Measurements from ENCODE around the gene KCNIP4. TPM values are rescaled to one million over a fixed set of nuclear protein-coding genes. Genes with fewer than 3 reads are reported as not detected.

Gene KCNIP4
- total and polyA plus RNA-seq, 10 of the 15 experiments (the other 5 are each of a cell fraction or from before 2014, with no cell fraction given), result 0.03 to 0.23 (median 0.13) TPM; not detected in 7

DNA sequence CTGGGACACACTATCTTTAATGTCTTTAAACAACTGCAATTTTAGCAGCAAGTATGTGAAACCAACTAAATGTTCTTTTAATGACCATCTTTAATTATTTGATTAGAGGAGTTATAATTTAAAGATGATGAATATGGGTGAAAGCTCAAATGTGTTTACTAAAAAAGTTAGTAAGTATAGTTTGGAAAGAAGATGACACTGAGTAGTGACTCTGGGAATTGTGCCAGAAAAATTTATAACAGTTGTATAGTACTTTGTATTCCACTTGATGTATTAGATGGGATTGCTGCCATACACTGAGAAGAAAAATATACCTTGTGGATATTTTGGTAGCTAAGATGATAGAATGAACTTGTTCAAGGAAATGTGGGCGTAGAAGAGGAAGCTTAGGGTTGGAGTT is 1267.8 kb downstream of the KCNIP4 start:
- intact Hi-C loops (cut with micrococcal nuclease; ENCODE audit: unreplicated experiment) (loop anchor here (5.0 to 10.0 kb wide), 2 partner anchors 1456 to 1993 kb away; no protein-coding TSS in a partner anchor), in situ Hi-C loops (cut with MboI) (loop anchor here (25.0 kb wide), 1 partner anchor 1443 kb away; no protein-coding TSS in a partner anchor)
- H3K79me2 ChIP-seq (ENCODE audit: control insufficient read depth, insufficient read depth, low read length), result no peaks in the 10 kb centered on the region
- H3K4me3 ChIP-seq, result no peak overlapping the region
- SMC1A ChIA-PET (ENCODE audit: uncharacterized antibody, unreplicated experiment), result interaction anchor here (0.9 kb wide), 1 partner anchor 260 kb away, joined by 3 read pairs; no protein-coding TSS in a partner anchor
- FAIRE-seq (no peak), DNase-seq (ENCODE audit: low read depth, low spot score) (no peak), ATAC-seq (no peak)
- BruUV-seq (replicated peaks), result no TSS peak
- H3K27me3 ChIP-seq (replicated peaks in 1 of 2; ENCODE audit: control insufficient read depth in 2 of 2, insufficient read depth in 2 of 2, low read length in 1 of 2), result no peaks in the 10 kb centered on the region
- H3K4me2 ChIP-seq (ENCODE audit: control insufficient read depth, insufficient read depth), result no peak overlapping the region
- no peaks in the 10 kb centered on the region for H3K36me3 ChIP-seq (ENCODE audit: control insufficient read depth in 2 of 2, insufficient read depth in 2 of 2, low read length in 1 of 2)
- no peak overlapping the region for H2AFZ ChIP-seq (ENCODE audit: control insufficient read depth, low read depth, low read length)
- no peaks in the 10 kb centered on the region for H3K4me1 ChIP-seq (ENCODE audit: control insufficient read depth, insufficient read depth, low read length)
- H3K9ac ChIP-seq (ENCODE audit: control insufficient read depth, insufficient read depth, low read length), result no peak overlapping the region
- no peaks in the 10 kb centered on the region for H4K20me1 ChIP-seq (ENCODE audit: control insufficient read depth, insufficient read depth)
- CTCF ChIA-PET, result interaction anchor here (0.8 kb wide), 1 partner anchor 286 kb away, joined by 4 read pairs; no protein-coding TSS in a partner anchor
- RAD21 ChIA-PET (ENCODE audit: unreplicated experiment), result no interaction called here
- POLR2A ChIA-PET, result no interaction called here
- 0% methylated on average over 1 of the region's 1 CpG for WGBS (ENCODE audit: insufficient coverage, insufficient replicate concordance, low lambda C conversion rate, missing lambda C conversion rate)
- no peak overlapping the region for H3K27ac ChIP-seq (ENCODE audit: control insufficient read depth, insufficient read depth)
- no peaks in the 10 kb centered on the region for H3K9me3 ChIP-seq (replicated peaks; ENCODE audit: control insufficient read depth, insufficient read depth, low read length)
- TF ChIP-seq, protein P1, sequence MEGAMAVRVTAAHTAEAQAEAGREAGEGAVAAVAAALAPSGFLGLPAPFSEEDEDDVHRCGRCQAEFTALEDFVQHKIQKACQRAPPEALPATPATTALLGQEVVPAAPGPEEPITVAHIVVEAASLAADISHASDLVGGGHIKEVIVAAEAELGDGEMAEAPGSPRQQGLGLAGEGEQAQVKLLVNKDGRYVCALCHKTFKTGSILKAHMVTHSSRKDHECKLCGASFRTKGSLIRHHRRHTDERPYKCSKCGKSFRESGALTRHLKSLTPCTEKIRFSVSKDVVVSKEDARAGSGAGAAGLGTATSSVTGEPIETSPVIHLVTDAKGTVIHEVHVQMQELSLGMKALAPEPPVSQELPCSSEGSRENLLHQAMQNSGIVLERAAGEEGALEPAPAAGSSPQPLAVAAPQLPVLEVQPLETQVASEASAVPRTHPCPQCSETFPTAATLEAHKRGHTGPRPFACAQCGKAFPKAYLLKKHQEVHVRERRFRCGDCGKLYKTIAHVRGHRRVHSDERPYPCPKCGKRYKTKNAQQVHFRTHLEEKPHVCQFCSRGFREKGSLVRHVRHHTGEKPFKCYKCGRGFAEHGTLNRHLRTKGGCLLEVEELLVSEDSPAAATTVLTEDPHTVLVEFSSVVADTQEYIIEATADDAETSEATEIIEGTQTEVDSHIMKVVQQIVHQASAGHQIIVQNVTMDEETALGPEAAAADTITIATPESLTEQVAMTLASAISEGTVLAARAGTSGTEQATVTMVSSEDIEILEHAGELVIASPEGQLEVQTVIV (IDR thresholded peaks at IDR 0.05; ENCODE audit: borderline replicate concordance, partially characterized antibody), result no peak
- TF ChIP-seq FOXK2 (IDR thresholded peaks at IDR 0.05) (no peak), ZNF384 (IDR thresholded peaks at IDR 0.05; ENCODE audit: borderline replicate concordance, low read depth, low read length) (no peak), SMAD5 (IDR thresholded peaks at IDR 0.05; ENCODE audit: low read depth) (no peak), SMC3 (IDR thresholded peaks at IDR 0.05; ENCODE audit: borderline replicate concordance, low read length) (no peak), STAT1 (conservative IDR thresholded peaks at IDR 0.05) (no peak), JUND (IDR thresholded peaks at IDR 0.05; ENCODE audit: low read depth, low read length) (no peak), CHD4 (IDR thresholded peaks at IDR 0.05) (no peak), EED (IDR thresholded peaks at IDR 0.05; ENCODE audit: low read depth) (no peak), NFIC (IDR thresholded peaks at IDR 0.05; ENCODE audit: low read depth, low read length) (no peak)
- TF ChIP-seq, protein P2, sequence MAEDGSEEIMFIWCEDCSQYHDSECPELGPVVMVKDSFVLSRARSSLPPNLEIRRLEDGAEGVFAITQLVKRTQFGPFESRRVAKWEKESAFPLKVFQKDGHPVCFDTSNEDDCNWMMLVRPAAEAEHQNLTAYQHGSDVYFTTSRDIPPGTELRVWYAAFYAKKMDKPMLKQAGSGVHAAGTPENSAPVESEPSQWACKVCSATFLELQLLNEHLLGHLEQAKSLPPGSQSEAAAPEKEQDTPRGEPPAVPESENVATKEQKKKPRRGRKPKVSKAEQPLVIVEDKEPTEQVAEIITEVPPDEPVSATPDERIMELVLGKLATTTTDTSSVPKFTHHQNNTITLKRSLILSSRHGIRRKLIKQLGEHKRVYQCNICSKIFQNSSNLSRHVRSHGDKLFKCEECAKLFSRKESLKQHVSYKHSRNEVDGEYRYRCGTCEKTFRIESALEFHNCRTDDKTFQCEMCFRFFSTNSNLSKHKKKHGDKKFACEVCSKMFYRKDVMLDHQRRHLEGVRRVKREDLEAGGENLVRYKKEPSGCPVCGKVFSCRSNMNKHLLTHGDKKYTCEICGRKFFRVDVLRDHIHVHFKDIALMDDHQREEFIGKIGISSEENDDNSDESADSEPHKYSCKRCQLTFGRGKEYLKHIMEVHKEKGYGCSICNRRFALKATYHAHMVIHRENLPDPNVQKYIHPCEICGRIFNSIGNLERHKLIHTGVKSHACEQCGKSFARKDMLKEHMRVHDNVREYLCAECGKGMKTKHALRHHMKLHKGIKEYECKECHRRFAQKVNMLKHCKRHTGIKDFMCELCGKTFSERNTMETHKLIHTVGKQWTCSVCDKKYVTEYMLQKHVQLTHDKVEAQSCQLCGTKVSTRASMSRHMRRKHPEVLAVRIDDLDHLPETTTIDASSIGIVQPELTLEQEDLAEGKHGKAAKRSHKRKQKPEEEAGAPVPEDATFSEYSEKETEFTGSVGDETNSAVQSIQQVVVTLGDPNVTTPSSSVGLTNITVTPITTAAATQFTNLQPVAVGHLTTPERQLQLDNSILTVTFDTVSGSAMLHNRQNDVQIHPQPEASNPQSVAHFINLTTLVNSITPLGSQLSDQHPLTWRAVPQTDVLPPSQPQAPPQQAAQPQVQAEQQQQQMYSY (CRISPR knock-in tag; IDR thresholded peaks at IDR 0.05), result no peak
- TF ChIP-seq, protein P3, sequence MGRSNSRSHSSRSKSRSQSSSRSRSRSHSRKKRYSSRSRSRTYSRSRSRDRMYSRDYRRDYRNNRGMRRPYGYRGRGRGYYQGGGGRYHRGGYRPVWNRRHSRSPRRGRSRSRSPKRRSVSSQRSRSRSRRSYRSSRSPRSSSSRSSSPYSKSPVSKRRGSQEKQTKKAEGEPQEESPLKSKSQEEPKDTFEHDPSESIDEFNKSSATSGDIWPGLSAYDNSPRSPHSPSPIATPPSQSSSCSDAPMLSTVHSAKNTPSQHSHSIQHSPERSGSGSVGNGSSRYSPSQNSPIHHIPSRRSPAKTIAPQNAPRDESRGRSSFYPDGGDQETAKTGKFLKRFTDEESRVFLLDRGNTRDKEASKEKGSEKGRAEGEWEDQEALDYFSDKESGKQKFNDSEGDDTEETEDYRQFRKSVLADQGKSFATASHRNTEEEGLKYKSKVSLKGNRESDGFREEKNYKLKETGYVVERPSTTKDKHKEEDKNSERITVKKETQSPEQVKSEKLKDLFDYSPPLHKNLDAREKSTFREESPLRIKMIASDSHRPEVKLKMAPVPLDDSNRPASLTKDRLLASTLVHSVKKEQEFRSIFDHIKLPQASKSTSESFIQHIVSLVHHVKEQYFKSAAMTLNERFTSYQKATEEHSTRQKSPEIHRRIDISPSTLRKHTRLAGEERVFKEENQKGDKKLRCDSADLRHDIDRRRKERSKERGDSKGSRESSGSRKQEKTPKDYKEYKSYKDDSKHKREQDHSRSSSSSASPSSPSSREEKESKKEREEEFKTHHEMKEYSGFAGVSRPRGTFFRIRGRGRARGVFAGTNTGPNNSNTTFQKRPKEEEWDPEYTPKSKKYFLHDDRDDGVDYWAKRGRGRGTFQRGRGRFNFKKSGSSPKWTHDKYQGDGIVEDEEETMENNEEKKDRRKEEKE (IDR thresholded peaks at IDR 0.05), result no peak
- TF ChIP-seq, protein P4, sequence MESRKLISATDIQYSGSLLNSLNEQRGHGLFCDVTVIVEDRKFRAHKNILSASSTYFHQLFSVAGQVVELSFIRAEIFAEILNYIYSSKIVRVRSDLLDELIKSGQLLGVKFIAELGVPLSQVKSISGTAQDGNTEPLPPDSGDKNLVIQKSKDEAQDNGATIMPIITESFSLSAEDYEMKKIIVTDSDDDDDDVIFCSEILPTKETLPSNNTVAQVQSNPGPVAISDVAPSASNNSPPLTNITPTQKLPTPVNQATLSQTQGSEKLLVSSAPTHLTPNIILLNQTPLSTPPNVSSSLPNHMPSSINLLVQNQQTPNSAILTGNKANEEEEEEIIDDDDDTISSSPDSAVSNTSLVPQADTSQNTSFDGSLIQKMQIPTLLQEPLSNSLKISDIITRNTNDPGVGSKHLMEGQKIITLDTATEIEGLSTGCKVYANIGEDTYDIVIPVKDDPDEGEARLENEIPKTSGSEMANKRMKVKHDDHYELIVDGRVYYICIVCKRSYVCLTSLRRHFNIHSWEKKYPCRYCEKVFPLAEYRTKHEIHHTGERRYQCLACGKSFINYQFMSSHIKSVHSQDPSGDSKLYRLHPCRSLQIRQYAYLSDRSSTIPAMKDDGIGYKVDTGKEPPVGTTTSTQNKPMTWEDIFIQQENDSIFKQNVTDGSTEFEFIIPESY (IDR thresholded peaks at IDR 0.05), result no peak

All from GM12878 (cell line).